OCI-LY7 (cell line): ENCODE results near the gene FBXL17. TPM values are rescaled to one million over a fixed set of nuclear protein-coding genes. Genes with fewer than 3 reads are reported as not detected.

Experiments
- BruUV-seq: library from RNA; stranded (reverse); fragments of 400-500 nt; replicated peaks from 2 replicates; lab custom pipeline; 2021; lab: Mats Ljungman, UMichigan
- CTCF ChIA-PET: fragments of 300-600 bp; sonication (Branson Sonifier 250); formaldehyde crosslinking; loops from one replicate; lab custom pipeline; 2022; ENCODE audit warnings: antibody characterized with exemption; ENCODE audit not compliant: unreplicated experiment; lab: Charles Lee
- POLR2A ChIA-PET: fragments of 300-600 bp; sonication (Branson Sonifier 250); formaldehyde crosslinking; loops from one replicate; lab custom pipeline; 2022; ENCODE audit warnings: antibody characterized with exemption; lab: Charles Lee
- DNase-seq: peaks from one replicate; pipeline ENCODE4 v3.0.0-alpha.2; 2015; ENCODE audit warnings: low spot score
- H2AFZ ChIP-seq: fragments of 200-600 bp; sonication (generic), shearing (Covaris generic); 2 replicates; pipeline ENCODE4 v1.6.1; 2014; ENCODE audit warnings: mild to moderate bottlenecking, antibody characterized with exemption, low read length, moderate library complexity
- H3K27ac ChIP-seq: fragments of 200-600 bp; sonication (generic); 2 replicates; pipeline ENCODE4 v1.5.1; 2014; ENCODE audit warnings: mixed run types, low read depth, mild to moderate bottlenecking, moderate library complexity, low read length, inconsistent platforms; ENCODE audit not compliant: poor library complexity, severe bottlenecking
- H3K36me3 ChIP-seq: fragments of 200-600 bp; sonication (generic); 2 replicates; pipeline ENCODE4 v1.6.1; 2014; ENCODE audit warnings: mild to moderate bottlenecking, antibody characterized with exemption, low read length, moderate library complexity, mixed read lengths; ENCODE audit not compliant: insufficient read depth
- H3K4me1 ChIP-seq: fragments of 200-600 bp; sonication (generic); 2 replicates; pipeline ENCODE4 v1.5.1; 2014; ENCODE audit warnings: mild to moderate bottlenecking, low read length; ENCODE audit not compliant: insufficient read depth, poor library complexity, severe bottlenecking
- H3K4me2 ChIP-seq: fragments of 200-600 bp; sonication (generic); 2 replicates; pipeline ENCODE4 v1.6.1; 2014; ENCODE audit warnings: mild to moderate bottlenecking, low read length
- H3K4me3 ChIP-seq: fragments of 200-600 bp; sonication (generic); 2 replicates; pipeline ENCODE4 v1.5.1; 2014; ENCODE audit warnings: mild to moderate bottlenecking, low read depth, low read length; ENCODE audit not compliant: poor library complexity, severe bottlenecking
- H3K79me2 ChIP-seq: fragments of 200-600 bp; sonication (generic); 2 replicates; pipeline ENCODE4 v1.6.1; 2016; ENCODE audit warnings: low read depth, mild to moderate bottlenecking, low read length, moderate library complexity, mixed read lengths; ENCODE audit not compliant: insufficient read depth
- H3K9me2 ChIP-seq: fragments of 200-600 bp; sonication (generic); 2 replicates; pipeline ENCODE4 v1.6.1; 2016; ENCODE audit warnings: mild to moderate bottlenecking, low read length, mixed read lengths; ENCODE audit not compliant: insufficient read depth
- H3K9me3 ChIP-seq: fragments of 200-600 bp; sonication (generic); 2 replicates; pipeline ENCODE4 v1.6.1; 2014; ENCODE audit warnings: mild to moderate bottlenecking, mixed run types, low read length, mixed read lengths
- H4K20me1 ChIP-seq: fragments of 200-600 bp; sonication (generic); 2 replicates; pipeline ENCODE4 v1.6.1; 2014; ENCODE audit warnings: mild to moderate bottlenecking, antibody characterized with exemption, low read length, moderate library complexity, mixed read lengths; ENCODE audit not compliant: insufficient read depth
- EZH2phosphoT487 ChIP-seq: fragments of 200-600 bp; sonication (generic); IDR thresholded peaks from 2 replicates; pipeline ENCODE4 v1.6.1; 2018; ENCODE audit warnings: low read depth, borderline replicate concordance, mild to moderate bottlenecking, mixed run types, antibody characterized with exemption, low read length, moderate library complexity, mixed read lengths
- intact Hi-C: fragments of 100-400 bp; cut with micrococcal nuclease; formaldehyde crosslinking; loops from one replicate; pipeline ENCODE4 v1.10.0; 2022; ENCODE audit not compliant: unreplicated experiment
- total RNA-seq, 2 experiments: library from RNA; depleted of rRNA in 1 of 2; stranded (reverse); fragments of >200 nt in 1 of 2; shearing (Covaris generic) in 1 of 2; gene quantifications; 2 replicates each; pipeline ENCODE4 v1.2.3, GENCODE V29; 2014 to 2022
- TF ChIP-seq, protein P1 (sequence below): fragments of 200-600 bp; sonication (generic); conservative IDR thresholded peaks from 2 replicates; pipeline ENCODE4 v1.5.1; 2014; ENCODE audit warnings: mild to moderate bottlenecking, antibody characterized with exemption, low read length, moderate library complexity, mixed read lengths

FBXL17 gene
- total RNA-seq, 2 experiments from 2014 or later, result 10.2 to 21.6 TPM

DNA sequence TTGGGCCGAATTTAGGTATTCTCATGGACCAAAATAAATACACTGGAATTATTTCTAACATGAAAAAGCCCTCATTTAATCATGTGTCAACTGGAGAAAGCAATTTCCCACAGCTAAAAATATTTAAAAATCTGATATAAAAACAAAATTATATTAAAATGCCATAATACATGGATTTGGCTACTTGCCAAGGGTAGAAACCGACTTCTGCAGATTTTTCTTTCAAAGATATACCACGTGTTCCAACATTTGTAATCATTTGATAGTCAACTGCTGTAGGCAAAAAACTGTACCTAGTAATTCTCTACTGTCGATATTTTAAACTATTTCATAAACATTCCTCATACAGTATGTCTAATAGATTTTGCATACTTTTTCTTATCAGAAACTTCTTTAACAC lies 237.6 kb downstream of the FBXL17 start:
- no peak overlapping the region for H2AFZ ChIP-seq
- H3K9me3 ChIP-seq, result no peaks in the 10 kb centered on the region
- POLR2A ChIA-PET, result interaction anchor here (1.0 kb wide), 1 partner anchor 16 kb away, joined by 4 read pairs; no protein-coding TSS in a partner anchor
- no peak overlapping the region for H3K4me2 ChIP-seq
- no peak overlapping the region for H3K27ac ChIP-seq
- no peaks in the 10 kb centered on the region for H4K20me1 ChIP-seq
- no peaks in the 10 kb centered on the region for H3K9me2 ChIP-seq
- DNase-seq, result no peak
- H3K4me3 ChIP-seq, result no peak overlapping the region
- CTCF ChIA-PET, result no interaction called here
- H3K79me2 ChIP-seq, result no peaks in the 10 kb centered on the region
- no peaks in the 10 kb centered on the region for H3K4me1 ChIP-seq
- no peaks in the 10 kb centered on the region for H3K36me3 ChIP-seq
- intact Hi-C loops, result loop anchor here (10.0 kb wide), 1 partner anchor 200 kb away; no protein-coding TSS in a partner anchor
- TF ChIP-seq, protein P1, sequence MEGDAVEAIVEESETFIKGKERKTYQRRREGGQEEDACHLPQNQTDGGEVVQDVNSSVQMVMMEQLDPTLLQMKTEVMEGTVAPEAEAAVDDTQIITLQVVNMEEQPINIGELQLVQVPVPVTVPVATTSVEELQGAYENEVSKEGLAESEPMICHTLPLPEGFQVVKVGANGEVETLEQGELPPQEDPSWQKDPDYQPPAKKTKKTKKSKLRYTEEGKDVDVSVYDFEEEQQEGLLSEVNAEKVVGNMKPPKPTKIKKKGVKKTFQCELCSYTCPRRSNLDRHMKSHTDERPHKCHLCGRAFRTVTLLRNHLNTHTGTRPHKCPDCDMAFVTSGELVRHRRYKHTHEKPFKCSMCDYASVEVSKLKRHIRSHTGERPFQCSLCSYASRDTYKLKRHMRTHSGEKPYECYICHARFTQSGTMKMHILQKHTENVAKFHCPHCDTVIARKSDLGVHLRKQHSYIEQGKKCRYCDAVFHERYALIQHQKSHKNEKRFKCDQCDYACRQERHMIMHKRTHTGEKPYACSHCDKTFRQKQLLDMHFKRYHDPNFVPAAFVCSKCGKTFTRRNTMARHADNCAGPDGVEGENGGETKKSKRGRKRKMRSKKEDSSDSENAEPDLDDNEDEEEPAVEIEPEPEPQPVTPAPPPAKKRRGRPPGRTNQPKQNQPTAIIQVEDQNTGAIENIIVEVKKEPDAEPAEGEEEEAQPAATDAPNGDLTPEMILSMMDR, result no peak
- TF ChIP-seq EZH2phosphoT487, result no peak
- no TSS peak for BruUV-seq

DNA sequence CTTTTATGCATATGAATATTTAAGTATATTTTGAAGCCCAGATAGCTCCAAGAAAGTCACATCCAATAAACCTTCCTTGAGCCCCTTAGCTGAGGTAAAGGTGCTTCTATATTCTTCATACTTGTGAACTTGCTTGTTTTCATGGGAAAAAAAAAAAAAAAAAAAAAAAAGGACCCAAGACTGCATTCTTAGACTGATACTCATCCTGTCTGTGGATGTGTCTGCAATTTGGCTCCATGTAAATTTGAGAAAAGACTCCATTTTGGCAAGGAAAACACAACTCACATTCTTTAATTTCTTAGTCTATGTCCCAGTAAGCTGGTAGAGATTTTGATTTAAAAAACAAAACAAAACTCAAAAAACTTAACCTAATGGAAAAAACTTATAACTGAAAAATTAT lies 238.3 kb downstream of the FBXL17 start:
- no peak for TF ChIP-seq EZH2phosphoT487
- TF ChIP-seq, protein P1, result no peak
- no peaks in the 10 kb centered on the region for H4K20me1 ChIP-seq
- no peak overlapping the region for H2AFZ ChIP-seq
- no peak for DNase-seq
- no TSS peak for BruUV-seq
- no peak overlapping the region for H3K4me2 ChIP-seq
- H3K79me2 ChIP-seq, result no peaks in the 10 kb centered on the region
- H3K4me1 ChIP-seq, result no peaks in the 10 kb centered on the region
- no peak overlapping the region for H3K4me3 ChIP-seq
- no peaks in the 10 kb centered on the region for H3K36me3 ChIP-seq
- H3K27ac ChIP-seq, result no peak overlapping the region
- H3K9me3 ChIP-seq, result no peaks in the 10 kb centered on the region
- H3K9me2 ChIP-seq, result no peaks in the 10 kb centered on the region
- ChIA-PET CTCF (no interaction called here), POLR2A (interaction anchor here (0.5 kb wide), 1 partner anchor 58 kb away, joined by 3 read pairs; no protein-coding TSS in a partner anchor)
- intact Hi-C loops, result loop anchor here (10.0 kb wide), 1 partner anchor 201 kb away; no protein-coding TSS in a partner anchor

DNA sequence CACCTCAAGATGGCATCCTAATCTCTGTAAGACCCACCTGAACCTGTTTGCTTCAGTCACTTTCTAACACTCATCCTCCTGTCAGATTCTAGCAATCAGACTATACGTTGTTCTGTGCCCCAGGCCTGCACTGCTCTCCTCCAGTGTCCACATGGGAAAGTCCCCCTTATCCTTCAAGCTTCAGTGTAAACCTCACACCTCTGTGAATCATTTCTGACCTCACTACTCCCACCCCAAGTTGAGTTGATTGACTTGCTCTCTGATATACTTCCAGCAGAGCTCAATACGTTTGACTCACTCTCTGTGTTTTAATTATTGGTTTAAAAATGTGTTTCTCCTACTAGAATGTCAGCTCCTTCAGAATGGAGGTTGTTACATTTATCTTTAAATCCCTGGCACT lies 240.2 kb downstream of the FBXL17 start:
- no peak for TF ChIP-seq EZH2phosphoT487
- TF ChIP-seq, protein P1, result no peak

More for the DNA sequence above, 240.2 kb downstream of the FBXL17 start:
- POLR2A ChIA-PET, result interaction anchor here (1.0 kb wide), 1 partner anchor 11 kb away, joined by 3 read pairs; no protein-coding TSS in a partner anchor
- Histone ChIP-seq H3K27ac (no peak overlapping the region), H4K20me1 (no peaks in the 10 kb centered on the region), H3K9me3 (no peaks in the 10 kb centered on the region), H2AFZ (no peak overlapping the region), H3K4me1 (no peaks in the 10 kb centered on the region), H3K79me2 (no peaks in the 10 kb centered on the region), H3K4me3 (no peak overlapping the region), H3K36me3 (no peaks in the 10 kb centered on the region), H3K4me2 (no peak overlapping the region), H3K9me2 (no peaks in the 10 kb centered on the region)
- CTCF ChIA-PET, result no interaction called here
- intact Hi-C loops, result loop anchor here (10.0 kb wide), 1 partner anchor 203 kb away; no protein-coding TSS in a partner anchor
- no peak for DNase-seq
- no TSS peak for BruUV-seq
